Astrocyte (in vitro differentiated cells and primary cell): ENCODE results near the gene LRMDA.

ENCODE experiments used
- CTCF ChIP-seq: IDR thresholded peaks from 2 replicates; pipeline ENCODE4 v1.5.1; 2011; ENCODE audit warnings: low read depth, mild to moderate bottlenecking, inconsistent platforms, low read length, moderate library complexity; ENCODE audit not compliant: insufficient read depth
- EZH2 ChIP-seq: IDR thresholded peaks from 2 replicates; pipeline ENCODE4 v1.6.1; 2012; ENCODE audit warnings: mild to moderate bottlenecking, low read length, inconsistent platforms; ENCODE audit not compliant: insufficient read depth

DNA sequence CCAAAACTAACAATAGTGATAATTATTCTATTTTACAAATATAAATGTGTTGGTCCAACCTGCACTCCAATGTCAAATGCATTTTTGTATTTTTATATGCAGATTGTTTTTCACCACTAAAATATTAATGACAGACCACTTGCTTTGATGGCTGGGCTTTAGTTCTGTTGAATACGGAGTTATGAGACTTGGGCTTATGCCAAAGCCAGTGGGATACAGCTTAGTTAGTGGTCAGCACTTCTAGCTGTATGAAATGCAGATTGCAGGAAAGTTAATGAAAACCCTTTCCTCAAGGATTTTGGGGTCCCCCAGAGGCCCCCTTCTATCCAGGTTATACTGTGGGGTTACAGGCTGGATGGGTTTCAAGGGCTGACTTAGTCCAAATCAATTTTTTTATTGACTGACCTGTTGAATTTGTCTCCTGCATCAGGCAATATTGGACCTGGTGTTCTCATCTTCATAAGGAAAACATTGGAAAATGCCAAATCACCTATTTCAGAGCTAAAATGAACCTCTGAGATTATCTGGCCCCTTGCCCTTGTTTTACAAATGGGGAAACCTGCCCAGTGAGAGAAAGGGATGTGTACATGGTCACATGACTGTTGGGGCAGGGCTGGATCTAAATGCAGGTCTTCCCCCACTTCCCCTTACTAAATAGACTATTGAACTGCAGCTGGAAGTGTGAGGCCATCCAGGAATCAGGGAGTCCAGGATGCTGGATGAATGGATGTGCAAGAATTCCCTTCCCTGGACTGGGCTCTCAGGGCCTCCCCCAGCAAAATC lies 1120.9 kb downstream of the LRMDA start:
- TF ChIP-seq CTCF (no peak), EZH2 (no peak)
